Common myeloid progenitor, CD34-positive (primary cell): ENCODE results near the gene NR2F6.

Source experiments
- CTCF ChIA-PET: fragments of 350-600 bp; sonication (Branson Sonifier 250); formaldehyde crosslinking; loops from one replicate; lab custom pipeline; 2021; ENCODE audit warnings: antibody characterized with exemption; lab: Charles Lee
- POLR2A ChIA-PET: fragments of 350-600 bp; sonication (Branson Sonifier 250); formaldehyde crosslinking; loops from one replicate; lab custom pipeline; 2021; ENCODE audit warnings: antibody characterized with exemption; lab: Charles Lee
- DNase-seq, 3 donors: peaks; one replicate each; pipeline versions ENCODE4 v3.0.0 to v3.0.0-alpha.2; 2013
- H3K27ac ChIP-seq, 2 experiments: 1 replicate in 1 of 2; 2 replicates in 1 of 2; pipeline ENCODE4 v1.7.0; 2013; ENCODE audit warnings: inconsistent platforms in 2 of 2, low read length in 2 of 2, mild to moderate bottlenecking in 2 of 2, low read depth in 1 of 2, moderate library complexity in 1 of 2; ENCODE audit not compliant: severe bottlenecking in 2 of 2, insufficient read depth in 1 of 2, poor library complexity in 1 of 2
- H3K27me3 ChIP-seq, 5 experiments: replicated peaks in 2 of 5; 1 replicate in 3 of 5; 2 replicates in 2 of 5; pipeline versions ENCODE4 v1.6.1 to v1.7.0; 2013; ENCODE audit warnings: low read length in 4 of 5, mild to moderate bottlenecking in 2 of 5, moderate library complexity in 2 of 5, inconsistent platforms in 1 of 5; ENCODE audit not compliant: insufficient read depth in 5 of 5, control insufficient read depth in 4 of 5
- H3K36me3 ChIP-seq, 4 experiments: 1 replicate in 2 of 4; 2 replicates in 2 of 4; pipeline versions ENCODE4 v1.6.1 to v1.7.0; 2013; ENCODE audit warnings: low read length in 3 of 4, control low read depth in 1 of 4, mild to moderate bottlenecking in 1 of 4; ENCODE audit not compliant: control insufficient read depth in 4 of 4, insufficient read depth in 4 of 4
- H3K4me1 ChIP-seq, 4 experiments: 1 replicate in 3 of 4; 2 replicates in 1 of 4; pipeline versions ENCODE4 v1.6.1 to v1.7.1; 2013; ENCODE audit warnings: low read length in 3 of 4, mild to moderate bottlenecking in 3 of 4, control low read depth in 1 of 4, inconsistent platforms in 1 of 4, moderate library complexity in 1 of 4; ENCODE audit not compliant: control insufficient read depth in 4 of 4, insufficient read depth in 4 of 4; ENCODE audit errors: control extremely low read depth in 1 of 4
- H3K4me3 ChIP-seq, 7 experiments: 1 replicate in 4 of 7; 2 replicates in 3 of 7; pipeline versions ENCODE4 v1.5.1 to v1.7.0; 2013; ENCODE audit warnings: mild to moderate bottlenecking in 7 of 7, low read length in 6 of 7, moderate library complexity in 6 of 7, inconsistent platforms in 2 of 7, low read depth in 2 of 7, control low read depth in 1 of 7; ENCODE audit not compliant: insufficient read depth in 4 of 7, control insufficient read depth in 1 of 7; ENCODE audit errors: extremely low read depth in 1 of 7
- H3K9me3 ChIP-seq, 5 experiments: 1 replicate in 4 of 5; 2 replicates in 1 of 5; pipeline versions ENCODE4 v1.6.1 to v1.7.1; 2013; ENCODE audit warnings: low read length in 4 of 5, mild to moderate bottlenecking in 2 of 5, inconsistent platforms in 1 of 5, low read depth in 1 of 5, moderate library complexity in 1 of 5; ENCODE audit not compliant: control insufficient read depth in 4 of 5, insufficient read depth in 2 of 5; ENCODE audit errors: control extremely low read depth in 1 of 5
- WGBS: methylation state at CpG from one replicate; pipeline ENCODE4 v1.1.5; 2013; ENCODE audit not compliant: insufficient coverage; 5-methylcytosine and 5-hydroxymethylcytosine counted together

Gene NR2F6

DNA sequence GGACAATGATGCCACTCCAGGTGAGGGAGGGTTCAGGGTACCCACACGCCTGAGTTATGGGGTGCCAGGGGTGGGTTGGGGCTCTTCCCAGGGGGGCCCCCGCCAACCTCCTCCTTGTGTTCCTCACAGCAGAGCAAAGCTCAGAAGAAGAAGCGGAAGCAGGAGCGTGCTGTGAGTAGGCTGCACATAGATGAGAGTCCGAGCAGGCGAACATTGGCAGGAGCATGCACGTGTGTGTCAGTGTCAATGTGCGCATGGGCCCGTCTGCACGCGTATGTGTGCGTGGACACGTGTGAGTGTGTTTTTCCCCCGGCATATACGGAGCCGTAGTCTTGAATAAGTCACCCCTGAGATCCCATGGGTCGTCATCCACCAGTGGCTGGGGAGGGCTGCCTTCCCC, 43.0 kb downstream of the NR2F6 start:
- POLR2A ChIA-PET = interaction anchor here (0.6 kb wide), 1 partner anchor 1007 kb away, joined by 3 read pairs; no protein-coding TSS in a partner anchor
- CTCF ChIA-PET = interaction anchor here (1.5 to 4.7 kb wide), 2 partner anchors 12 to 80 kb away, joined by 4 to 23 read pairs; partner anchors contain the start of genes ANKLE1 and USE1
- H3K4me3 ChIP-seq = no peak overlapping the region
- H3K9me3 ChIP-seq = no peaks in the 10 kb centered on the region
- no peaks in the 10 kb centered on the region for H3K4me1 ChIP-seq
- no peaks in the 10 kb centered on the region for H3K27me3 ChIP-seq
- 97% methylated on average over 17 of the region's 17 CpGs for WGBS
- no peak overlapping the region for H3K27ac ChIP-seq
- H3K36me3 ChIP-seq = peaks cover 13 to 82% (median 60%) of the 10 kb centered on the region in 4 experiments
- DNase-seq = no peak

DNA sequence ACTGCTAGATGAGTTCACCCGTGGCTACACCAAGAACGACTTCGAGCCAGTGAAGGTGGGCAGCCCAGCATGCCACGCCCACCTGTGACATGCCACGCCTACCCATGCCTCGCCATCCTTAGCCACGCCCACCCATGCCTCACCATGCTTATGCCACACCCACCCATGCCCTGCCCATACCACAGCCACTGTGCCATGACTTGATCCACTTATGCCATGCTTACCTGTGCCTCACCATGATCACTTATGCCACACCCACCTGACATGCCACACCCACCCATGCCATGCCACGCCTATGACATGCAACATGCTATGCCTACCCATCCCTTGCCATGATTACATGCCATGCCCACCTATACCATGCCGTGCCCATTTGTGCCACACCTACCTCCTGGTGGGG, 43.5 kb downstream of the NR2F6 start:
- POLR2A ChIA-PET = interaction anchor here (0.6 kb wide), 1 partner anchor 1007 kb away, joined by 3 read pairs; no protein-coding TSS in a partner anchor
- Histone ChIP-seq H3K27ac (no peak overlapping the region), H3K4me1 (no peaks in the 10 kb centered on the region), H3K9me3 (no peaks in the 10 kb centered on the region), H3K27me3 (no peaks in the 10 kb centered on the region), H3K36me3 (peaks cover 13 to 87% (median 62%) of the 10 kb centered on the region in 4 experiments), H3K4me3 (no peak overlapping the region)
- CTCF ChIA-PET = interaction anchor here (0.9 to 1.5 kb wide), 2 partner anchors 13 to 66 kb away, joined by 4 read pairs; partner anchors contain the start of gene USE1
- WGBS = 98% methylated on average over 8 of the region's 9 CpGs
- peak in 2 of 3 donors; percentile 32 to 42 for DNase-seq

DNA sequence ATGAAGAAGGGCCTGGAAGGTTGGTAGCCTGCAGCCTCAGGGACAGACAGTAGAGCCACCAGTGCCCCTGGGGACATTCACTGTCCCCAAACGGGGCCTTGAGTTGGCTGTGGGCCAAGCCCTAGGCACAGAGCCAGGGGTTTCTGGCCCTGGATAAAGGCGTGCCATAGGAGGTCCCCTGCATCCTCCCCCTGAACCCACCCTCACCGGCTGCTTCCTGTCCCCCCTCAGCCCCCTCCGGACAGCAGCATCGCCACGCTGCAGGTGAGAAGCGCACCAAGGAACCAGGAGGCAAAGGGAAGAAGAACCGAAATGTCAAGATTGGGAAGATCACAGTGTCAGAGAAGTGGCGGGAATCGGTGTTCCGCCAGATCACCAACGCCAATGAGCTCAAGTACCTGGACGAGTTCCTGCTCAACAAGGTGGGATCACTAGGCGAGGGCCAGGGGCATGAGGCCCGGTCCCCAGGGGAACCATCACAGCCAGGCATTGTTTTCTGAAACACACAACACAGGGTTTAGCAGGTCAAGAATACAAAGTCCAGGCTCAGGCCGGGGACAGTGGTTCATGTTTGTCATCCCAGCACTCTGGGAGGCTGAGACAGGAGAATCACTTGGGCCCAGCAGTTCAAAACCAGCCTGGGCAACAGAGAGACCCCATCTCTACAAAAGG, 45.2 kb downstream of the NR2F6 start:
- 86% methylated on average over 13 of the region's 16 CpGs for WGBS
- H3K4me3 ChIP-seq = no peak overlapping the region
- no peak for DNase-seq
- no peaks in the 10 kb centered on the region for H3K4me1 ChIP-seq
- H3K9me3 ChIP-seq = no peaks in the 10 kb centered on the region
- H3K27ac ChIP-seq = no peak overlapping the region
- no peaks in the 10 kb centered on the region for H3K27me3 ChIP-seq
- ChIA-PET POLR2A (interaction anchor here (0.6 kb wide), 1 partner anchor 167 kb away, joined by 4 read pairs; no protein-coding TSS in a partner anchor), CTCF (interaction anchor here (0.6 kb wide), 1 partner anchor 71 kb away, joined by 3 read pairs; no protein-coding TSS in a partner anchor)
- peaks cover 13 to 80% (median 54%) of the 10 kb centered on the region in 4 experiments for H3K36me3 ChIP-seq

DNA sequence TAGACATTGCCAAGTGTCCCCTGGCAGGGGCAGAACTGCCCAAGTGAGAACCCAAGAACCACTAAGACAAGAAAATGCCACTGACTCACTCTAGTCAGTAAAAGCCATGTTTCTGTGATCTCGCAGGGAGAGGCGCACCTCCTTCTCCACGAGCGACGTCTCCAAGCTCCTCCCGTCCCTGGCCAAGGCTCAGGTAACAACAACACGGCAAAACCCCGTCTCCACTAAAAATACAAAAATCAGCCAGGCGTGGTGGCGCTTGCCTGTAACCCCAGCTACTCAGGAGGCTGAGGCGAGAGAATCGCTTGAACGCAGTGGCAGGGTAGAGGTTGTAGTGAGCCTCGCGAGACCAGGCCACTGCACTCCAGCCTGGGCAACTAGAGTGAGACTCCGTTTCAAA, 48.1 kb downstream of the NR2F6 start:
- Histone ChIP-seq H3K36me3 (peaks cover 22 to 84% (median 63%) of the 10 kb centered on the region in 4 experiments), H3K4me3 (no peak overlapping the region), H3K27me3 (no peaks in the 10 kb centered on the region), H3K4me1 (no peaks in the 10 kb centered on the region), H3K9me3 (no peaks in the 10 kb centered on the region), H3K27ac (no peak overlapping the region)
- WGBS = 95% methylated on average over 10 of the region's 16 CpGs
- CTCF ChIA-PET = no interaction called here
- DNase-seq = no peak
- POLR2A ChIA-PET = no interaction called here

DNA sequence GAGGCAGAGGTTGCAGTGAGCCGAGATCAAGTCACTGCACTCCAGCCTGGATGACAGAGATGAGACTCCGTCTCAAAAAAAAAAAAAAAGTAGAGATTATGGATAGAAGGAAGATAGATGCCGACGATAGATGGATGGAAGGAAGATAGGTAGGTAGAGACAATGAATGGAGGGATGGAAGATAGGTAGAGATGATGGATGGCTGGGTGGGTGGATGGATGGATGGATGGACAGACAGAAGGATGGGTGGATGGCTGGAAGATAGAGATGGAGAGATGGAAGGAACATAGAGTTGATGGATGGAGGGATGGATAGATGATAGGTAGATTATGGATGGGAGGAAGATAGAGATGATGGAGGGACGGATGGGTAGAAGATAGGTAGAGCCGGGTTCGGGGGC, 49.1 kb downstream of the NR2F6 start:
- H3K27ac ChIP-seq = no peak overlapping the region
- H3K4me3 ChIP-seq = no peak overlapping the region
- H3K4me1 ChIP-seq = no peaks in the 10 kb centered on the region
- ChIA-PET CTCF (no interaction called here), POLR2A (no interaction called here)
- H3K36me3 ChIP-seq = peaks cover 19 to 81% (median 59%) of the 10 kb centered on the region in 4 experiments
- no peak for DNase-seq
- H3K9me3 ChIP-seq = no peaks in the 10 kb centered on the region
- no peaks in the 10 kb centered on the region for H3K27me3 ChIP-seq
- 100% methylated on average over 4 of the region's 7 CpGs for WGBS

DNA sequence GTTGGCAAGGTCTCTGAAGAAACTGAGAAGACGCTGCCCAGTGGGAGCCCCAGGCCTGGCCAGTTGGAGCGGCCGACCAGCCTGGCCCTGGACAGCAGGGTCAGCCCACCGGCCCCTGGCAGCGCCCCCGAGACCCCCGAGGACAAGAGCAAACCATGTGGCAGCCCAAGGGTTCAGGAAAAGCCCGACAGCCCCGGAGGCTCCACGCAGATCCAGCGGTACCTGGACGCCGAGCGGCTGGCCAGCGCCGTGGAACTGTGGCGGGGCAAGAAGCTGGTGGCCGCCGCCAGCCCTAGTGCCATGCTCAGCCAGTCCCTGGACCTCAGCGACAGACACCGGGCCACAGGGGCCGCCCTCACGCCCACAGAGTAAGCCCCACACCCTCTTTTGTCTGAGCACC, 50.6 kb downstream of the NR2F6 start:
- peaks cover 23 to 81% (median 58%) of the 10 kb centered on the region in 4 experiments for H3K36me3 ChIP-seq
- over 99% methylated on average over 23 of the region's 23 CpGs for WGBS
- H3K4me1 ChIP-seq = no peaks in the 10 kb centered on the region
- H3K9me3 ChIP-seq = no peaks in the 10 kb centered on the region
- CTCF ChIA-PET = no interaction called here
- no peak for DNase-seq
- POLR2A ChIA-PET = no interaction called here
- no peak overlapping the region for H3K27ac ChIP-seq
- no peaks in the 10 kb centered on the region for H3K27me3 ChIP-seq
- no peak overlapping the region for H3K4me3 ChIP-seq

DNA sequence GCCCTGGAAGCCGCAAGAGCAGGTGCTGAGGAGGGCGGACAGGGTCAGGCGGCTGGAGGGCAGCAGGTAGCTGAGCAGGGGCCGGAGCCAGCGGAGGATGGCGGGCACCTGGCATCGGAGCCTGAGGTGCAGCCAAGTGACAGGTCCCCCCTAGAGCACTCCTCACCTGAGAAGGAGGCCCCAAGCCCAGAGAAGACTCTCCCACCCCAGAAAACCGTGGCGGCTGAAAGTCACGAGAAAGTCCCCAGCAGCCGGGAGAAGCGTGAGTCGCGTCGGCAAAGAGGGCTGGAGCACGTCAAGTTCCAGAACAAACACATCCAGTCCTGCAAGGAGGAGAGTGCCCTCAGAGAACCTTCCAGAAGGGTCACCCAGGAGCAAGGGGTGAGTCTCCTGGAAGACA, 51.1 kb downstream of the NR2F6 start:
- ChIA-PET CTCF (no interaction called here), POLR2A (no interaction called here)
- WGBS = 96% methylated on average over 15 of the region's 16 CpGs
- Histone ChIP-seq H3K4me1 (no peaks in the 10 kb centered on the region), H3K27me3 (no peaks in the 10 kb centered on the region), H3K4me3 (no peak overlapping the region), H3K27ac (no peak overlapping the region), H3K9me3 (no peaks in the 10 kb centered on the region), H3K36me3 (peaks cover 24 to 83% (median 59%) of the 10 kb centered on the region in 4 experiments)
- no peak for DNase-seq
